Measurements from ENCODE around the gene SMO. TPM values are rescaled to one million over a fixed set of nuclear protein-coding genes. Genes with fewer than 3 reads are reported as not detected.

The SMO gene
- total RNA-seq, 1 experiment from 2014 or later, result 2.9 TPM

- BruUV-seq (replicated peaks), result no TSS peak
- no peaks in the 10 kb centered on the region for H3K36me3 ChIP-seq (ENCODE audit: control insufficient read depth, insufficient read depth, low read length)
- CTCF ChIA-PET, result no interaction called here
- in situ Hi-C loops (cut with HindIII; ENCODE audit: low pct_unique_long_range_greater_than_20kb, low sequenced_read_pairs), result no loop called here
- POLR2A ChIA-PET, result no interaction called here
- peak within 1 kb of the TSS; percentile 55 to 63 for H3K4me3 ChIP-seq (ENCODE audit: low read depth in 2 of 2, low read length in 2 of 2)
- intact Hi-C loops (cut with micrococcal nuclease; ENCODE audit: unreplicated experiment), result no loop called here
- no peak for TF ChIP-seq CTCF (IDR thresholded peaks at IDR 0.05)
- TF ChIP-seq SIN3A (IDR thresholded peaks at IDR 0.05; ENCODE audit: borderline replicate concordance, insufficient read depth, low read depth, low read length), result no peak
- no peak for TF ChIP-seq REST (IDR thresholded peaks at IDR 0.05; ENCODE audit: insufficient read depth in 1 of 2, low read depth in 2 of 2, low read length in 1 of 2)
- peak; percentile 25 for DNase-seq (ENCODE audit: low read depth, low spot score)
- peaks cover 10% of the 10 kb centered on the region for H3K27me3 ChIP-seq (ENCODE audit: control insufficient read depth, insufficient read depth, low read length)
- H3K4me1 ChIP-seq (ENCODE audit: control insufficient read depth, insufficient read depth, low read length), result peaks cover 3% of the 10 kb centered on the region; the same call in 1 of the 2 replicates
- ATAC-seq, result peak; percentile 98
- no peaks in the 10 kb centered on the region for H3K9me3 ChIP-seq (ENCODE audit: control insufficient read depth, insufficient read depth, low read depth, low read length)
- H3K27ac ChIP-seq (ENCODE audit: low read length), result no peak within 1 kb of the TSS
Observed at GRCh38 chr7:129144095-129144833, 44.2 kb upstream of the SMO start, which contains the start of gene TSPAN33. TSS of gene TSPAN33 (plus strand) at chr7:129144707. CDS start at chr7:129144981, 274 bp downstream.

GRCh38 chr7:129144834-129145668, 43.4 kb upstream of the SMO start:
- H3K4me3 ChIP-seq (ENCODE audit: low read depth in 2 of 2, low read length in 2 of 2), result peak overlapping the region; percentile 55 to 57
- intact Hi-C loops (cut with micrococcal nuclease; ENCODE audit: unreplicated experiment), result no loop called here
- no peak for DNase-seq (ENCODE audit: low read depth, low spot score)
- H3K27ac ChIP-seq (ENCODE audit: low read length), result no peak overlapping the region
- H3K4me1 ChIP-seq (ENCODE audit: control insufficient read depth, insufficient read depth, low read length), result peaks cover 3% of the 10 kb centered on the region; the same call in 1 of the 2 replicates
- peak; percentile 63 for ATAC-seq
- H3K36me3 ChIP-seq (ENCODE audit: control insufficient read depth, insufficient read depth, low read length), result no peaks in the 10 kb centered on the region
- POLR2A ChIA-PET, result no interaction called here
- H3K27me3 ChIP-seq (ENCODE audit: control insufficient read depth, insufficient read depth, low read length), result peaks cover 10% of the 10 kb centered on the region
- TF ChIP-seq REST (IDR thresholded peaks at IDR 0.05; ENCODE audit: insufficient read depth in 1 of 2, low read depth in 2 of 2, low read length in 1 of 2), result no peak
- no peak for TF ChIP-seq TCF7L2 (IDR thresholded peaks at IDR 0.05; ENCODE audit: low read depth, low read length)
- TF ChIP-seq SIN3A (IDR thresholded peaks at IDR 0.05; ENCODE audit: borderline replicate concordance, insufficient read depth, low read depth, low read length), result no peak
- peak; percentile 81 for TF ChIP-seq CTCF (IDR thresholded peaks at IDR 0.05)
- TF ChIP-seq POLR2AphosphoS5 (IDR thresholded peaks at IDR 0.05; ENCODE audit: low read depth, low read length), result no peak
- CTCF ChIA-PET, result no interaction called here
- in situ Hi-C loops (cut with HindIII; ENCODE audit: low pct_unique_long_range_greater_than_20kb, low sequenced_read_pairs), result no loop called here
- no peaks in the 10 kb centered on the region for H3K9me3 ChIP-seq (ENCODE audit: control insufficient read depth, insufficient read depth, low read depth, low read length)
- BruUV-seq (replicated peaks), result no TSS peak
